ENCODE measurements around the gene LIMK2.
"Not testable (repeated sequence)": the region's sequence is repeated elsewhere in the genome, so short reads cannot be mapped to it uniquely, and the experiment has no call there.

- not testable (repeated sequence) for TF ChIP-seq POLR2A (IDR thresholded peaks at IDR 0.05; ENCODE audit: low read length); GATA1 (IDR thresholded peaks at IDR 0.05; ENCODE audit: low read depth, low read length)
Observed at GRCh38 chr22:31245998-31246397, 33.9 kb downstream of the LIMK2 start.
